HEK293T (cell line): ENCODE data around the gene LRP1B.

Source experiments
- BHLHE40 ChIP-seq: fragments of 450-650 bp; IDR thresholded peaks from 2 replicates; pipeline ENCODE4 v1.6.1; 2016; ENCODE audit warnings: mild to moderate bottlenecking, moderate library complexity, borderline replicate concordance
- ELF4 ChIP-seq: fragments of 450-650 bp; IDR thresholded peaks from 2 replicates; pipeline ENCODE4 v1.6.1; 2017; ENCODE audit warnings: antibody characterized with exemption
- FOXA1 ChIP-seq: fragments of 450-650 bp; IDR thresholded peaks from 2 replicates; pipeline ENCODE4 v1.6.1; 2016; ENCODE audit warnings: mild to moderate bottlenecking
- FOXK2 ChIP-seq: fragments of 450-650 bp; IDR thresholded peaks from 2 replicates; pipeline ENCODE4 v1.6.1; 2016; ENCODE audit warnings: mild to moderate bottlenecking
- FOXM1 ChIP-seq: fragments of 450-650 bp; IDR thresholded peaks from 2 replicates; pipeline ENCODE4 v1.6.1; 2017; ENCODE audit warnings: mild to moderate bottlenecking, borderline replicate concordance
- L3MBTL2 ChIP-seq: fragments of 450-650 bp; conservative IDR thresholded peaks from 2 replicates; pipeline ENCODE4 v1.6.1; 2016; ENCODE audit warnings: mild to moderate bottlenecking
- LEF1 ChIP-seq: fragments of 450-650 bp; IDR thresholded peaks from 2 replicates; pipeline ENCODE4 v1.6.1; 2017; ENCODE audit warnings: mild to moderate bottlenecking, borderline replicate concordance
- NFRKB ChIP-seq: fragments of 450-650 bp; IDR thresholded peaks from 2 replicates; pipeline ENCODE4 v1.6.1; 2016; ENCODE audit warnings: mild to moderate bottlenecking, moderate library complexity
- PKNOX1 ChIP-seq: fragments of 450-650 bp; IDR thresholded peaks from 2 replicates; pipeline ENCODE4 v1.6.1; 2016
- TARDBP ChIP-seq: fragments of 450-650 bp; IDR thresholded peaks from 2 replicates; pipeline ENCODE4 v1.6.1; 2016
- ZNF384 ChIP-seq: fragments of 450-650 bp; IDR thresholded peaks from 2 replicates; pipeline ENCODE4 v1.6.1; 2016

GRCh38 chr2:141528990-141529389, 601.8 kb downstream of the LRP1B start:
- no peak for TF ChIP-seq ELF4
- TF ChIP-seq BHLHE40 = no peak
- no peak for TF ChIP-seq FOXM1
- no peak for TF ChIP-seq L3MBTL2
- TF ChIP-seq TARDBP = no peak
- no peak for TF ChIP-seq FOXA1
- no peak for TF ChIP-seq NFRKB
- no peak for TF ChIP-seq FOXK2
- TF ChIP-seq ZNF384 = no peak
- TF ChIP-seq PKNOX1 = no peak
- TF ChIP-seq LEF1 = no peak
